Caco-2 (cell line): ENCODE data around the gene BICD1. TPM values are rescaled to one million over a fixed set of nuclear protein-coding genes. Genes with fewer than 3 reads are reported as not detected.

ENCODE experiments used
- BruUV-seq: library from RNA; stranded (reverse); fragments of 400-500 nt; replicated peaks from 2 replicates; lab custom pipeline; 2021; lab: Mats Ljungman, UMichigan
- CTCF ChIA-PET: fragments of 300-600 bp; sonication (Branson Sonifier 250); formaldehyde crosslinking; loops from one replicate; lab custom pipeline; 2022; ENCODE audit warnings: antibody characterized with exemption; lab: Charles Lee
- POLR2A ChIA-PET: fragments of 300-600 bp; sonication (Branson Sonifier 250); formaldehyde crosslinking; loops from one replicate; lab custom pipeline; 2022; ENCODE audit warnings: antibody characterized with exemption; lab: Charles Lee
- DNase-seq, 2 experiments: peaks; one replicate each; pipeline versions ENCODE4 v3.0.0 to v3.0.0-alpha.2; 2020 to 2022
- H3K27me3 ChIP-seq: replicated peaks from 2 replicates; pipeline ENCODE4 v1.6.0; 2011; ENCODE audit warnings: low read length; ENCODE audit not compliant: control insufficient read depth, insufficient read depth
- H3K36me3 ChIP-seq: 2 replicates; pipeline ENCODE4 v1.5.1; 2011; ENCODE audit warnings: low read length; ENCODE audit not compliant: control insufficient read depth, insufficient read depth
- H3K4me1 ChIP-seq: fragments of 250-450 bp; sonication (Bioruptor Pico); 2 replicates; pipeline ENCODE4 v1.5.1; 2020; ENCODE audit warnings: mild to moderate bottlenecking
- H3K4me3 ChIP-seq: 2 replicates; pipeline ENCODE4 v1.5.1; 2011; ENCODE audit warnings: low read depth, mild to moderate bottlenecking, control low read depth, low read length
- H3K9me3 ChIP-seq: fragments of 250-450 bp; sonication (Bioruptor Pico); 2 replicates; pipeline ENCODE4 v1.5.1; 2020; ENCODE audit warnings: mild to moderate bottlenecking, moderate library complexity
- H3K27ac Mint-ChIP-seq: one replicate; pipeline ENCODE4 v1.8.0; 2022; ENCODE audit warnings: mixed read lengths; ENCODE audit not compliant: unreplicated experiment
- H3K27me3 Mint-ChIP-seq: one replicate; pipeline ENCODE4 v1.8.0; 2022; ENCODE audit warnings: mixed read lengths; ENCODE audit not compliant: insufficient read depth, unreplicated experiment
- H3K36me3 Mint-ChIP-seq: one replicate; pipeline ENCODE4 v1.8.0; 2022; ENCODE audit warnings: mild to moderate bottlenecking, mixed read lengths; ENCODE audit not compliant: insufficient read depth, unreplicated experiment
- H3K4me1 Mint-ChIP-seq: one replicate; pipeline ENCODE4 v1.8.0; 2022; ENCODE audit warnings: low read depth, mixed read lengths; ENCODE audit not compliant: unreplicated experiment
- H3K4me3 Mint-ChIP-seq: one replicate; pipeline ENCODE4 v1.8.0; 2022; ENCODE audit warnings: mild to moderate bottlenecking, moderate library complexity, mixed read lengths; ENCODE audit not compliant: unreplicated experiment
- H3K9me3 Mint-ChIP-seq: one replicate; pipeline ENCODE4 v1.8.0; 2022; ENCODE audit warnings: mixed read lengths; ENCODE audit not compliant: unreplicated experiment
- intact Hi-C: fragments of 100-400 bp; cut with micrococcal nuclease; formaldehyde crosslinking; loops from one replicate; pipeline ENCODE4 v1.10.0; 2022; ENCODE audit not compliant: unreplicated experiment
- total RNA-seq: library from RNA; stranded (reverse); gene quantifications from 2 replicates; pipeline ENCODE4 v1.2.3, GENCODE V29; 2022
- TF ChIP-seq, protein P1 (sequence below), 2 experiments: fragments of 200-600 bp in 1 of 2; IDR thresholded peaks; 1 replicate in 1 of 2; 2 replicates in 1 of 2; pipeline versions ENCODE4 v1.5.1 to v1.8.0; 2011 to 2022; ENCODE audit warnings: antibody characterized with exemption in 1 of 2, control low read depth in 1 of 2, inconsistent platforms in 1 of 2, low read depth in 1 of 2, low read length in 1 of 2, mild to moderate bottlenecking in 1 of 2, moderate library complexity in 1 of 2; ENCODE audit not compliant: insufficient read depth in 1 of 2, severe bottlenecking in 1 of 2, unreplicated experiment in 1 of 2

BICD1 gene
- total RNA-seq, 1 experiment from 2014 or later = 36.2 TPM

DNA sequence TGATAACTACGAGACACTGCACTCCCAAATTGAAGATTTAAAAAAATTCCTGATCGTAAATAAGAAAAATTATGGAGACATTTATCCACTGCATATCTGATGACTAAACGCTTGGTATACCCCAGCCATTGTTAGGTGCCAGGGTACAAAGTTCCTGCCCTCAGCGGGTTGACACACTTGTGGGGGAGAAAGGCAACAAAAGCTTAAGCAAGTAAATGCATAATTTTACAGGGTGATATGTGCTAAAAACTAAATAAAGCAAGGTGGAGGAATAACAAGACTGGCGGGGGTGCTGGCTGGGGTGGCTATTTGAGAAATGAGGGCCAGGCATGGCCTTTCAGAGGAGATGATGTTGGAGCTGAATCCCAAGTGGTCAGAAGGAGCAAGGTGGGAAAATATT is 25.0 kb downstream of the BICD1 start:
- no peaks in the 10 kb centered on the region for H3K27me3 Mint-ChIP-seq
- no peaks in the 10 kb centered on the region for H3K9me3 Mint-ChIP-seq
- Histone ChIP-seq H3K9me3 (0 out of 2 replicates have a peak, but pooled peaks cover 2% of the 10 kb centered on the region), H3K27me3 (no peaks in the 10 kb centered on the region), H3K4me1 (peaks cover 15% of the 10 kb centered on the region; the same call in 1 of the 2 replicates), H3K36me3 (no peaks in the 10 kb centered on the region), H3K4me3 (no peak overlapping the region)
- peaks cover 7% of the 10 kb centered on the region for H3K36me3 Mint-ChIP-seq
- POLR2A ChIA-PET = no interaction called here
- no peak for DNase-seq
- intact Hi-C loops = no loop called here
- peaks cover 17% of the 10 kb centered on the region for H3K4me1 Mint-ChIP-seq
- H3K27ac Mint-ChIP-seq = peak overlapping the region; percentile 14
- no peak overlapping the region for H3K4me3 Mint-ChIP-seq
- TF ChIP-seq, protein P1, sequence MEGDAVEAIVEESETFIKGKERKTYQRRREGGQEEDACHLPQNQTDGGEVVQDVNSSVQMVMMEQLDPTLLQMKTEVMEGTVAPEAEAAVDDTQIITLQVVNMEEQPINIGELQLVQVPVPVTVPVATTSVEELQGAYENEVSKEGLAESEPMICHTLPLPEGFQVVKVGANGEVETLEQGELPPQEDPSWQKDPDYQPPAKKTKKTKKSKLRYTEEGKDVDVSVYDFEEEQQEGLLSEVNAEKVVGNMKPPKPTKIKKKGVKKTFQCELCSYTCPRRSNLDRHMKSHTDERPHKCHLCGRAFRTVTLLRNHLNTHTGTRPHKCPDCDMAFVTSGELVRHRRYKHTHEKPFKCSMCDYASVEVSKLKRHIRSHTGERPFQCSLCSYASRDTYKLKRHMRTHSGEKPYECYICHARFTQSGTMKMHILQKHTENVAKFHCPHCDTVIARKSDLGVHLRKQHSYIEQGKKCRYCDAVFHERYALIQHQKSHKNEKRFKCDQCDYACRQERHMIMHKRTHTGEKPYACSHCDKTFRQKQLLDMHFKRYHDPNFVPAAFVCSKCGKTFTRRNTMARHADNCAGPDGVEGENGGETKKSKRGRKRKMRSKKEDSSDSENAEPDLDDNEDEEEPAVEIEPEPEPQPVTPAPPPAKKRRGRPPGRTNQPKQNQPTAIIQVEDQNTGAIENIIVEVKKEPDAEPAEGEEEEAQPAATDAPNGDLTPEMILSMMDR (IDR thresholded peaks at IDR 0.05; ENCODE audit: insufficient read depth in 1 of 2, low read depth in 1 of 2, low read length in 1 of 2, severe bottlenecking in 1 of 2, unreplicated experiment in 1 of 2) = no peak
- CTCF ChIA-PET = no interaction called here
- no TSS peak for BruUV-seq

DNA sequence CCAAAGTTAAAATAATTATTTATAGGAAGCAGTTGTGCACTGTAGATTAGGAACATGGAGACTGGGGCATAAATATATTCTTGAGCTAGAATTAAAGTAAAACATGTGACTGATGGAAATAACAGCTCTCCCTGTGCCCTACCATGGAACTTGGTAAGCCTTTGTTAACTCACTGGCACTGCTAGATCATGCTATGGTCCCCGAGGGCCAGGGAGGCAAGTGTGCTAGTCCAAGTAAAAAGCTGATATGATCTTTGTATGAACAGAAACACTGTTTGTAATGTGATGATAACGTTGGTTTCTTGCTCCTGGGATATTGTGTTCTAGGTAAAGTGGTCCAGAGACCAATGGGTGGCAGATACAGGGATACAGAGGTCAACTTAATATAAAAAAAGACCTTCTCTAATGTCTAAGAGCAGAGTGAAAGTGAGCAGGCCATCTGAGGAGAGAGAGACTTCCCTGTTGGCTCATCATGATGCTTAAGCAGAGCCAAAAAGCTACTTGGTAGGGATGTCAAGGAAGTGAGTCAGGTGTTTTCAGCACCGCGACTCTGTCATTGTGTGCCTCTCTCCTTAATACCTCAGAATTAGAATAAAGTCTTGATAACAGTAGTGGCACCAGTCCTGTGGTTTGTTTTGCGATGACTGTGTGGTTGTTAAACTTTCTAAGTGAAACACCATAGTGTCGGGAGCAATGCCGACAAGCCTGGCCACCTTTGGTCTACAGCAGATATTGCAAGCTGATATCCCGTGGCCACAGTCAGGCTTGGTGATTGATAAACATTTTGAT is 27.6 kb downstream of the BICD1 start:
- Histone ChIP-seq H3K4me1 (peaks cover 15% of the 10 kb centered on the region; the same call in 1 of the 2 replicates), H3K9me3 (0 out of 2 replicates have a peak, but pooled peaks cover 2% of the 10 kb centered on the region), H3K27me3 (no peaks in the 10 kb centered on the region), H3K36me3 (no peaks in the 10 kb centered on the region), H3K4me3 (no peak overlapping the region)
- Mint-ChIP-seq H3K27me3 (no peaks in the 10 kb centered on the region), H3K36me3 (peaks cover 6% of the 10 kb centered on the region), H3K4me3 (no peak overlapping the region), H3K9me3 (no peaks in the 10 kb centered on the region), H3K27ac (no peak overlapping the region), H3K4me1 (peaks cover 17% of the 10 kb centered on the region)
- no peak for DNase-seq
- ChIA-PET POLR2A (no interaction called here), CTCF (interaction anchor here (0.6 kb wide), 1 partner anchor 648 kb away, joined by 3 read pairs; no protein-coding TSS in a partner anchor)
- TF ChIP-seq, protein P1 (IDR thresholded peaks at IDR 0.05; ENCODE audit: insufficient read depth in 1 of 2, low read depth in 1 of 2, low read length in 1 of 2, severe bottlenecking in 1 of 2, unreplicated experiment in 1 of 2) = no peak
- no TSS peak for BruUV-seq
- intact Hi-C loops = no loop called here

DNA sequence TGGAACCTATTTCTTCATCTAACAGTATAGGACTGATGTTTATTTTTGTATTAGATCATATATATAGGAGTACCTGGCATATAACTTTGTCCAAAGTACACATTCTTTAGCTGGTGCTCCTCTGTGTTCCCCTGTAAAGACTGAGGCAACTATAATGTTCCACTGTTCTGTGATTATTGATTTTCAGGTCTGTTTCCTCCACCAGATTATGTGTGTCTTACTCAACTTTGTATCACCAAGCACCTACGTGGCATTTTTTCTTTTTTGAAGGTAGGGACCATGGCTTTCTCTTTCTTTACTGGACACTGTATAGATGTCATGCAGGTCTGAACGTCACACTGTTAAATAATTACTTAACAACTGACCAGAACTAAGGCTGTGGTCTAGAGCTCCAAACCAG is 29.3 kb downstream of the BICD1 start:
- intact Hi-C loops = no loop called here
- Mint-ChIP-seq H3K4me3 (no peak overlapping the region), H3K27ac (no peak overlapping the region), H3K27me3 (no peaks in the 10 kb centered on the region), H3K9me3 (no peaks in the 10 kb centered on the region), H3K36me3 (no peaks in the 10 kb centered on the region), H3K4me1 (peaks cover 17% of the 10 kb centered on the region)
- H3K4me3 ChIP-seq = no peak overlapping the region
- no peaks in the 10 kb centered on the region for H3K9me3 ChIP-seq
- no peaks in the 10 kb centered on the region for H3K36me3 ChIP-seq
- H3K27me3 ChIP-seq = no peaks in the 10 kb centered on the region
- ChIA-PET POLR2A (no interaction called here), CTCF (no interaction called here)
- no peak for DNase-seq
- TF ChIP-seq, protein P1 (IDR thresholded peaks at IDR 0.05; ENCODE audit: insufficient read depth in 1 of 2, low read depth in 1 of 2, low read length in 1 of 2, severe bottlenecking in 1 of 2, unreplicated experiment in 1 of 2) = no peak
- no TSS peak for BruUV-seq
- H3K4me1 ChIP-seq = peaks cover 12% of the 10 kb centered on the region; the same call in 1 of the 2 replicates
